GM18498 (cell line): ENCODE data around the gene CRACR2A.

Experiments used
- ATAC-seq: cut with Tn5 transposase; IDR thresholded peaks from one replicate; pipeline ENCODE4 v1.9.1; 2021; ENCODE audit warnings: mild to moderate bottlenecking, moderate library complexity; ENCODE audit not compliant: unreplicated experiment

Gene CRACR2A

GRCh38 chr12:3727354-3727753 lies 25.6 kb downstream of the CRACR2A start:
- ATAC-seq = no peak

- ATAC-seq = no peak
Measured at GRCh38 chr12:3726456-3726855, 26.5 kb downstream of the CRACR2A start.

GRCh38 chr12:3725388-3726115 lies 27.4 kb downstream of the CRACR2A start:
- no peak for ATAC-seq

GRCh38 chr12:3723916-3724805 lies 28.7 kb downstream of the CRACR2A start:
- no peak for ATAC-seq

GRCh38 chr12:3722368-3722767 lies 30.5 kb downstream of the CRACR2A start:
- ATAC-seq = no peak

- no peak for ATAC-seq
Measured at GRCh38 chr12:3720772-3721171, 32.1 kb downstream of the CRACR2A start.

GRCh38 chr12:3718100-3718499 lies 34.8 kb downstream of the CRACR2A start:
- no peak for ATAC-seq

GRCh38 chr12:3717283-3717898 lies 35.5 kb downstream of the CRACR2A start:
- no peak for ATAC-seq

- no peak for ATAC-seq
Measured at GRCh38 chr12:3715999-3716398, 36.9 kb downstream of the CRACR2A start.

- ATAC-seq = no peak
Measured at GRCh38 chr12:3713947-3714346, 39.0 kb downstream of the CRACR2A start.

- ATAC-seq = no peak
Measured at GRCh38 chr12:3713483-3713882, 39.4 kb downstream of the CRACR2A start.

- ATAC-seq = no peak
Measured at GRCh38 chr12:3712209-3712992, 40.5 kb downstream of the CRACR2A start.

- ATAC-seq = no peak
Measured at GRCh38 chr12:3705354-3705675, 47.6 kb downstream of the CRACR2A start.

GRCh38 chr12:3704512-3705353 lies 48.2 kb downstream of the CRACR2A start:
- no peak for ATAC-seq

GRCh38 chr12:3700861-3701260 lies 52.0 kb downstream of the CRACR2A start:
- no peak for ATAC-seq

GRCh38 chr12:3698218-3698974 lies 54.5 kb downstream of the CRACR2A start:
- no peak for ATAC-seq

- ATAC-seq = no peak
Measured at GRCh38 chr12:3697311-3697870, 55.5 kb downstream of the CRACR2A start.

- ATAC-seq = no peak
Measured at GRCh38 chr12:3694673-3695072, 58.2 kb downstream of the CRACR2A start.
